HL-60 (cell line): ENCODE results near the gene TIPIN.

Experiments used
- DNase-seq, 2 experiments: peaks; one replicate each; pipeline ENCODE4 v3.0.0-alpha.2; 2010 to 2020; ENCODE audit warnings: low read depth in 1 of 2, low spot score in 1 of 2
- H3K27ac ChIP-seq: fragments of 250-450 bp; sonication (Bioruptor Pico); replicated peaks from 2 replicates; pipeline ENCODE4 v1.5.1; 2020; ENCODE audit warnings: mild to moderate bottlenecking, moderate library complexity
- H3K27me3 ChIP-seq: fragments of 250-450 bp; sonication (Bioruptor Pico); 2 replicates; pipeline ENCODE4 v1.5.1; 2021; ENCODE audit warnings: mild to moderate bottlenecking, moderate library complexity; ENCODE audit not compliant: insufficient read depth, poor library complexity, severe bottlenecking
- H3K4me3 ChIP-seq: replicated peaks from 2 replicates; pipeline ENCODE4 v1.5.1; 2011; ENCODE audit warnings: mild to moderate bottlenecking, control low read depth, low read length; ENCODE audit not compliant: insufficient read depth
- GABPA ChIP-seq: IDR thresholded peaks from 2 replicates; pipeline ENCODE4 v1.6.1; 2012; ENCODE audit warnings: low read depth
- POLR2AphosphoS5 ChIP-seq: IDR thresholded peaks from 2 replicates; pipeline ENCODE4 v1.6.1; 2012; ENCODE audit warnings: low read depth
- SPI1 ChIP-seq: IDR thresholded peaks from 2 replicates; pipeline ENCODE4 v1.6.1; 2012; ENCODE audit warnings: low read depth, mild to moderate bottlenecking, borderline replicate concordance
- TF ChIP-seq, protein P1 (sequence below): IDR thresholded peaks from one replicate; pipeline ENCODE4 v1.5.1; 2011; ENCODE audit warnings: low read length, control low read depth, inconsistent platforms; ENCODE audit not compliant: insufficient read depth
- TF ChIP-seq, protein P2 (sequence below): IDR thresholded peaks from 2 replicates; pipeline ENCODE4 v1.6.1; 2012; ENCODE audit warnings: low read depth; ENCODE audit not compliant: insufficient replicate concordance

TIPIN gene

DNA sequence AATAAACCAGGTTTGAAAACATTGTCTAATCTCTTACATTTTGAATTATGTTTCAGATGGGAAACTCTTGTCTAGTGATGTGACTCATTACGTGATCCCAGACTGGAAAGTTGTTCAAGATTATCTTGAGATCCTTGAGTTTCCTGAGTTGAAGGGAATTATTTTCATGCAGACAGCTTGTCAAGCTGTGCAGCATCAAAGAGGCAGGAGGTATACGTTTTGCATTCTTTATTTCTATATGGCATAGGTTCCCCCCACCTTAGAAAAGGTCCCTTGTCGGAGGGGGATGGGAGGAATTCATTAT is 61.6 kb downstream of the TIPIN start:
- DNase-seq: no peak
- Histone ChIP-seq H3K27me3 (no peaks in the 10 kb centered on the region), H3K27ac (peak overlapping the region; percentile 94), H3K4me3 (peak overlapping the region; percentile 54)
- no peak for TF ChIP-seq POLR2AphosphoS5
- TF ChIP-seq GABPA: no peak
- TF ChIP-seq, protein P1, sequence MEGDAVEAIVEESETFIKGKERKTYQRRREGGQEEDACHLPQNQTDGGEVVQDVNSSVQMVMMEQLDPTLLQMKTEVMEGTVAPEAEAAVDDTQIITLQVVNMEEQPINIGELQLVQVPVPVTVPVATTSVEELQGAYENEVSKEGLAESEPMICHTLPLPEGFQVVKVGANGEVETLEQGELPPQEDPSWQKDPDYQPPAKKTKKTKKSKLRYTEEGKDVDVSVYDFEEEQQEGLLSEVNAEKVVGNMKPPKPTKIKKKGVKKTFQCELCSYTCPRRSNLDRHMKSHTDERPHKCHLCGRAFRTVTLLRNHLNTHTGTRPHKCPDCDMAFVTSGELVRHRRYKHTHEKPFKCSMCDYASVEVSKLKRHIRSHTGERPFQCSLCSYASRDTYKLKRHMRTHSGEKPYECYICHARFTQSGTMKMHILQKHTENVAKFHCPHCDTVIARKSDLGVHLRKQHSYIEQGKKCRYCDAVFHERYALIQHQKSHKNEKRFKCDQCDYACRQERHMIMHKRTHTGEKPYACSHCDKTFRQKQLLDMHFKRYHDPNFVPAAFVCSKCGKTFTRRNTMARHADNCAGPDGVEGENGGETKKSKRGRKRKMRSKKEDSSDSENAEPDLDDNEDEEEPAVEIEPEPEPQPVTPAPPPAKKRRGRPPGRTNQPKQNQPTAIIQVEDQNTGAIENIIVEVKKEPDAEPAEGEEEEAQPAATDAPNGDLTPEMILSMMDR: no peak
- TF ChIP-seq, protein P2, sequence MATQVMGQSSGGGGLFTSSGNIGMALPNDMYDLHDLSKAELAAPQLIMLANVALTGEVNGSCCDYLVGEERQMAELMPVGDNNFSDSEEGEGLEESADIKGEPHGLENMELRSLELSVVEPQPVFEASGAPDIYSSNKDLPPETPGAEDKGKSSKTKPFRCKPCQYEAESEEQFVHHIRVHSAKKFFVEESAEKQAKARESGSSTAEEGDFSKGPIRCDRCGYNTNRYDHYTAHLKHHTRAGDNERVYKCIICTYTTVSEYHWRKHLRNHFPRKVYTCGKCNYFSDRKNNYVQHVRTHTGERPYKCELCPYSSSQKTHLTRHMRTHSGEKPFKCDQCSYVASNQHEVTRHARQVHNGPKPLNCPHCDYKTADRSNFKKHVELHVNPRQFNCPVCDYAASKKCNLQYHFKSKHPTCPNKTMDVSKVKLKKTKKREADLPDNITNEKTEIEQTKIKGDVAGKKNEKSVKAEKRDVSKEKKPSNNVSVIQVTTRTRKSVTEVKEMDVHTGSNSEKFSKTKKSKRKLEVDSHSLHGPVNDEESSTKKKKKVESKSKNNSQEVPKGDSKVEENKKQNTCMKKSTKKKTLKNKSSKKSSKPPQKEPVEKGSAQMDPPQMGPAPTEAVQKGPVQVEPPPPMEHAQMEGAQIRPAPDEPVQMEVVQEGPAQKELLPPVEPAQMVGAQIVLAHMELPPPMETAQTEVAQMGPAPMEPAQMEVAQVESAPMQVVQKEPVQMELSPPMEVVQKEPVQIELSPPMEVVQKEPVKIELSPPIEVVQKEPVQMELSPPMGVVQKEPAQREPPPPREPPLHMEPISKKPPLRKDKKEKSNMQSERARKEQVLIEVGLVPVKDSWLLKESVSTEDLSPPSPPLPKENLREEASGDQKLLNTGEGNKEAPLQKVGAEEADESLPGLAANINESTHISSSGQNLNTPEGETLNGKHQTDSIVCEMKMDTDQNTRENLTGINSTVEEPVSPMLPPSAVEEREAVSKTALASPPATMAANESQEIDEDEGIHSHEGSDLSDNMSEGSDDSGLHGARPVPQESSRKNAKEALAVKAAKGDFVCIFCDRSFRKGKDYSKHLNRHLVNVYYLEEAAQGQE: no peak
- no peak for TF ChIP-seq SPI1

DNA sequence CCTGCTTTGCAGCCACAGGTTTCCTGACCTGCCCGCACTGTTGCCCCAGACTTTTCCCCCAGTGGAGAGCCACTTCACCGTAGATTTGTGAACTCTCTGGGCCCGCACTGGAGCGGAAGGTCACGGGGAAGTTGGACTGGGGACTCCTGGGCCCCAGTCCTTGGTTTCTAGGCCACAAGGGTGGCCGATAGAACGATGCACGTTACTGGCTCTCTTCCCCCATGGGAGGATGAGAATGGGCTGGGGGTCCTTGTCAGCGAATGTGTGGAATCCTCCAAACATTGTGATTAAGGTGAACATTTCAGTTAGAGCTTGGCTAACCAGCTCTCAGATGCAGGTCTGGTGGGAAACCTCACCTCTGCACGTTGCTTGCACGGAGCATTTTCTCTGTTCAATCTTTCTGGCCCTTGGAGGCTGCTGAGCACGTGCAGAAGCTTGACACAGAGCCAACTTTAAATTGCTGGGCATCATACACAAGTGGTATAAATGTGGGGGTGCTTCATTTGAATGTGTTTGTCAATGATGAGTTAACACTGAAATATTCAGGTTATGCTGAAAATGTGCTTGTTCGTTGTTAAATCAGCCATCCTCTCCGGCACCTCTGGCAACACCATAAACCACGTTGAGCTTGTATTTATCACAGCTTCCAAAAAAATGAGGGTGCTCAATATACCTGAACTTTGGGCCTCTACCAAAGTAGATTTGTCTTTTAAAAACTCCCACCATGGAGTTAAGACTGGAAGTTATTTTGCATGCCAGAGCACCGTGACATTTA is 62.1 kb downstream of the TIPIN start:
- TF ChIP-seq GABPA (no peak), SPI1 (peak; percentile 16; the same call in 1 of the 2 replicates), POLR2AphosphoS5 (peak; percentile 34; the same call in 1 of the 2 replicates)
- TF ChIP-seq, protein P2: peak; percentile 55
- TF ChIP-seq, protein P1: no peak
- Histone ChIP-seq H3K27ac (peak overlapping the region; percentile 94), H3K4me3 (peak overlapping the region; percentile 54), H3K27me3 (no peaks in the 10 kb centered on the region)
- DNase-seq: peak in 1 of 2 experiments; percentile 28

DNA sequence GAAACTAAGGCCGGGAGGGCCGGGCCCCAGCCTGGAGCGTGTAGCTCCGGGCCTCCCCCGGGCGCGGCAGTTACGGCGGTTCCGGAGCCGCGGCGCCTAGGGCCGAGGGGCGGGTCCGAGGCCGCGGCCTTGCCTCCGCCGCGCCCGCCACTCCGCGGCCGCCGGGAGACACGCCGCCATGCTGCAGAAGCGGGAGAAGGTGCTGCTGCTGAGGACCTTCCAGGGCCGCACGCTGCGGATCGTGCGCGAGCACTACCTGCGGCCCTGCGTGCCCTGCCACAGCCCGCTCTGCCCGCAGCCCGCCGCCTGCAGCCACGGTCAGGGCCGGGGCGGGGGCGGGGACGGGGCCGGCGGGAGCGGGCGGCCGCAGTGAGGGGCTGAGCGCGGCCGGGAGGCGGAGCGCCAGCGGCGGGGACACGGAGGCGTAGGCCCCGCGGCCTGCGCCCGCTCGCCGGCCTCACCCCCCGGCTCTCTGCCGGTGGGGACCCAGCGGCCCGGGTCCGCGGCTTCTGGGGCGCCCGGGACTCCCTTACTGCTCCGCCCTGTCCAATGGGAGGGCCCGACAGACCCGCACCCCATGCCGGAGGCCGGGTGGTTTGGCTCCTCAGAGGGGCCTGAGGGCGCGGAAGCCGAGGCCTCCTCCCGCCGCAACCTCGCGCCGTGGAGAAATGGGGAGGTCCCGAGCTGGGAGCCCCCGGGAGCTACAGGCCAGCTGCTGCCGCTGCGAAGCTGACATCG is 62.9 kb downstream of the TIPIN start, which contains the start of gene DIS3L:
Gene DIS3L (plus strand): TSS at position 150 of the 738 bp plus-strand sequence. CDS start 29 bp downstream, at position 179.
- peak; percentile 69 to 74 for DNase-seq
- TF ChIP-seq SPI1 (no peak), GABPA (no peak), POLR2AphosphoS5 (peak; percentile 49; the same call in 1 of the 2 replicates)
- TF ChIP-seq, protein P2: no peak
- TF ChIP-seq, protein P1: no peak
- H3K27me3 ChIP-seq: no peaks in the 10 kb centered on the region
- peak within 1 kb of the TSS; percentile 94 for H3K27ac ChIP-seq
- H3K4me3 ChIP-seq: peak within 1 kb of the TSS; percentile 54
